ENCODE measurements around the gene IGFALS.

Gene IGFALS

DNA sequence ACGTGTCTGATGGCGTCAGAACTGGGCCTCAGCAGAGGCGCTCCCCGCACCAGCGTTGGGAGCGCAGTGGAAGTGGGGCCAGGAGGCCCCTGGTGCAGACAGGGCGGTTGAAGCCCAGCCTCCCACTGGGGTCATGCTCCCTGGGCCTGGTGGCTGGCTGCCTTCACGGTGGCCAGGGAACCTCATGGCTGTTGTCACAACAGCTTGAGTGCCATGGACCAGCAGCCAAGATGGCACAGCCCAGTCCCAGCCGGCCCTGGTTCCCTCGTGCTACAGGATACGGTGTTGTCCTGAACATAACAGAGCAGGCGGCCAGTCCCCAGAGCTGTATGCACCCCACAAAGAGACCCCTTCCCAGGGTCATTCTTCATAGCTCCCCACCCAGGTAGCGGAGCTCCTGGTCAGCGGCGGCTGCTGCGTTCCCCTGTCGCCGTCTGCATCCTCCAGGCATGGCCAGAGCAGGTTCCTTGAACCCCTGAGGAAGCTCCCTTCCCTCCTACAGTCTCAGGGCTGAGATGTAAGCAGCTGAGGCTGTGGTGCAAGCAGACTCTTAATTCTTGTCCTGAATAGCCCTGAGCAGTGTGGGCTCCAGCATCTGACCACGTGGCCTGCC is 51.8 kb downstream of the IGFALS start:
- DNase-seq = no peak

- no peak for DNase-seq
These were observed 52.6 kb downstream of the IGFALS start for GRCh38 chr16:1740781-1741490.
